IPS-15b (cell line): ENCODE results near the gene GRIP1.

ENCODE experiments used
- H3K27me3 ChIP-seq: one replicate; pipeline ENCODE4 v1.6.1; 2013; ENCODE audit warnings: low read length; ENCODE audit not compliant: control insufficient read depth, insufficient read depth
- H3K36me3 ChIP-seq: one replicate; pipeline ENCODE4 v1.6.1; 2013; ENCODE audit warnings: low read length; ENCODE audit not compliant: control insufficient read depth, insufficient read depth
- H3K4me1 ChIP-seq: one replicate; pipeline ENCODE4 v1.6.1; 2013; ENCODE audit warnings: mild to moderate bottlenecking, low read length; ENCODE audit not compliant: control insufficient read depth, insufficient read depth
- H3K4me3 ChIP-seq: one replicate; pipeline ENCODE4 v1.5.1; 2013; ENCODE audit warnings: low read depth, low read length
- H3K9ac ChIP-seq: one replicate; pipeline ENCODE4 v1.6.1; 2013; ENCODE audit warnings: low read depth, mild to moderate bottlenecking, low read length
- H3K9me3 ChIP-seq: one replicate; pipeline ENCODE4 v1.6.1; 2013; ENCODE audit warnings: mild to moderate bottlenecking, low read length; ENCODE audit not compliant: control insufficient read depth, insufficient read depth

GRIP1 gene

DNA sequence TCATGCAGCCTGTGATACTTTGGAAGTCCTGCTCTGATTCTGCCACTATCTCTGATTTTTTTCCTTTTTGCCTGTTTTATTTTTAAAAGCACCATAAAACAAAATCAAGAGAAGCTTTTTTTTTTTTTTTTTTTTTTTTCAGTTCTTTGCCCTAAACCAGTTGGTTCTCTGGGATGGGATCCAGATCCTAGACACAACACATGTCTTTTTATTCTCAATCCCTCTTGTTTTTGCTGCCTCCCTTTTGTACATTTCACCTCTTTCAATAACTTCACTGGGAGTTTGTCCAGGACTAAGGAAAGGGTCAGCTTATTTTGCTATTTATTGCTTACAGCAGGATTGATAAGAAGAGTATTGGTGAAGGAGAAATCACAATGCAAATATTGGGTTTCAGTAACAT lies 139.4 kb downstream of the GRIP1 start:
- peaks cover 4% of the 10 kb centered on the region for H3K4me1 ChIP-seq
- no peaks in the 10 kb centered on the region for H3K27me3 ChIP-seq
- no peaks in the 10 kb centered on the region for H3K36me3 ChIP-seq
- no peak overlapping the region for H3K9ac ChIP-seq
- H3K9me3 ChIP-seq, result no peaks in the 10 kb centered on the region
- no peak overlapping the region for H3K4me3 ChIP-seq

DNA sequence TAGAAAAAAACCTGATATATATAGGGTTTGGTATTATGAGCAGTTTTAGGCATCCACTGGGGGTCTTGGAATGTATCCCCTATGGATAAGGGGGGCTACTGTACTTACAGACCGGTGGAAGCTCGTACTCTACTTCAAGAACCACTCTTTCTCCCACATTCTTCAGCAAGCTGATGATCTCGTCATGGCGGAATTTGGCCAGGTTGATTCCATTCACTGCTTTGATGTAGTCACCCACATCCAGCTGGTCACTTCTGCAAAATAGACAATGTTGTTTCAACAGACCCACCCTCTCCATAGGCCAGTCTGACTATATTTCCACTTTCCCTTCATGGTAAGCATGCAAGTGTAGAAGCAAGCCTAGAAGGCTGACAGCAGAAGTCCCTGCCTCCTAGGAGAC lies 139.9 kb downstream of the GRIP1 start:
- Histone ChIP-seq H3K4me1 (peaks cover 4% of the 10 kb centered on the region), H3K9ac (no peak overlapping the region), H3K36me3 (no peaks in the 10 kb centered on the region), H3K27me3 (no peaks in the 10 kb centered on the region), H3K4me3 (no peak overlapping the region), H3K9me3 (no peaks in the 10 kb centered on the region)

DNA sequence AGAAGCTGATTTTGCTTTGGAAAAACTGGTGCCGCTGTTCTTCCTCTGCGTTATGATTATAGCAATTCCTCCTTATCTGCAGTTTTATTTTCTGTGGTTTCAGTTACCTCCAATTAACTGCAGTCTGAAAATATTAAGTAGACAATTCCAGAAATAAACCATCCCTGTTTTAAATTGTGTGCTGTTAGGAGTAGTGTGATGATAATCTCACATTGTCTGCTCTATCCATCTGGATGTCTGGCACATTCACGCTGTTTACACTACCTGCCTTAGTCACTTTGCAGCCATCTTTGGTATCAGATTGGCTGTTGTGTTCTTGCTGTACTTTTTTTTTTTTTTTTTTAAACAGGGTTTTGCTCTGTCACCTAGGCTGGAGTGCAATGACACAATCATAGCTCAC lies 141.0 kb downstream of the GRIP1 start:
- Histone ChIP-seq H3K9ac (no peak overlapping the region), H3K9me3 (no peaks in the 10 kb centered on the region), H3K4me1 (peaks cover 4% of the 10 kb centered on the region), H3K4me3 (no peak overlapping the region), H3K27me3 (no peaks in the 10 kb centered on the region), H3K36me3 (no peaks in the 10 kb centered on the region)

- no peak overlapping the region for H3K4me3 ChIP-seq
- no peak overlapping the region for H3K9ac ChIP-seq
- no peaks in the 10 kb centered on the region for H3K27me3 ChIP-seq
- H3K9me3 ChIP-seq, result no peaks in the 10 kb centered on the region
- H3K4me1 ChIP-seq, result peaks cover 6% of the 10 kb centered on the region
- no peaks in the 10 kb centered on the region for H3K36me3 ChIP-seq
Observed at GRCh38 chr12:66533767-66534166, 145.1 kb downstream of the GRIP1 start.

GRCh38 chr12:66531766-66532165 lies 147.1 kb downstream of the GRIP1 start:
- Histone ChIP-seq H3K36me3 (no peaks in the 10 kb centered on the region), H3K27me3 (no peaks in the 10 kb centered on the region), H3K4me1 (peaks cover 6% of the 10 kb centered on the region), H3K4me3 (no peak overlapping the region), H3K9ac (no peak overlapping the region), H3K9me3 (no peaks in the 10 kb centered on the region)

GRCh38 chr12:66529934-66530333 lies 148.9 kb downstream of the GRIP1 start:
- no peaks in the 10 kb centered on the region for H3K9me3 ChIP-seq
- H3K4me3 ChIP-seq, result no peak overlapping the region
- no peaks in the 10 kb centered on the region for H3K27me3 ChIP-seq
- H3K36me3 ChIP-seq, result no peaks in the 10 kb centered on the region
- peaks cover 3% of the 10 kb centered on the region for H3K4me1 ChIP-seq
- no peak overlapping the region for H3K9ac ChIP-seq

GRCh38 chr12:66516561-66516960 lies 162.3 kb downstream of the GRIP1 start:
- H3K4me3 ChIP-seq, result no peak overlapping the region
- peaks cover 8% of the 10 kb centered on the region for H3K9me3 ChIP-seq
- H3K27me3 ChIP-seq, result no peaks in the 10 kb centered on the region
- no peak overlapping the region for H3K9ac ChIP-seq
- H3K4me1 ChIP-seq, result peaks cover 8% of the 10 kb centered on the region
- no peaks in the 10 kb centered on the region for H3K36me3 ChIP-seq

DNA sequence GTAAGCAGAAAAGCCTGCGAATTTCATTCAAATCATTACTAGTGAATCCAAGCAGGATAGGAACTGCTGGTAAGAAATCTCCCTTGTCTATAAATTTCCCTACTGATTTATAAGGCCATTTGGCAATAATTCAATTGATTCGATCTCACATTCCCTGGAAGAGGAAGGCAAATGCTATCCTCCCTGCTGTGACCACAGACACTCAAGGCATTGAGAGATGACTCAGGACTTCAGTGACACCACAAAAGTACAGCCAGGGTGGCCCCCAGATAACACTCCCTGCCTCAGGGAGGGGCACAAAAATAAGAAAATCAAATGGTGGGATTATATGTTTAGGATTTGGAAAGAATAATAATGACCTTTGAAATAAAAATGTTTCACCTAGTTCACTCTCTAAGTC lies 162.7 kb downstream of the GRIP1 start:
- H3K27me3 ChIP-seq, result no peaks in the 10 kb centered on the region
- peaks cover 8% of the 10 kb centered on the region for H3K4me1 ChIP-seq
- peaks cover 8% of the 10 kb centered on the region for H3K9me3 ChIP-seq
- no peak overlapping the region for H3K9ac ChIP-seq
- H3K36me3 ChIP-seq, result no peaks in the 10 kb centered on the region
- H3K4me3 ChIP-seq, result no peak overlapping the region

DNA sequence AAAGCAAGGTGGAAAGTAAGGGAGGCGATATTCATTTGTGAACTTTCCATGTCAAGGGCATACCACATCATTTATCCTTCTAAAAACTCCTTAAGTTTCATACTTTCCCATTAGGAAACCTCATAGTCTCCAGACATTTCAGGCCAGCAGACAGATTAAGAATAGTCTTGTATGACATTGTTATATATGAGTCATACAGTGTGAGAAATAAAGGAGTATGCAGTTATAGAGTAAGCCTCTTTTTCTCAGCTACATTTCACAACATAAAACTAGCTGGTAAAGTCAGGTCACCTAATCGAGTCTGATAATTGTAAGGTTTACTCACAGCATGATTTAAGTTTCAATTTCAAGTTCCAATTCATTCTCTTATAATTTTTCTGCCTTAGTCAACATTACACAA lies 164.3 kb downstream of the GRIP1 start:
- Histone ChIP-seq H3K27me3 (no peaks in the 10 kb centered on the region), H3K4me3 (no peak overlapping the region), H3K9ac (no peak overlapping the region), H3K4me1 (peaks cover 8% of the 10 kb centered on the region), H3K36me3 (no peaks in the 10 kb centered on the region), H3K9me3 (no peaks in the 10 kb centered on the region)

DNA sequence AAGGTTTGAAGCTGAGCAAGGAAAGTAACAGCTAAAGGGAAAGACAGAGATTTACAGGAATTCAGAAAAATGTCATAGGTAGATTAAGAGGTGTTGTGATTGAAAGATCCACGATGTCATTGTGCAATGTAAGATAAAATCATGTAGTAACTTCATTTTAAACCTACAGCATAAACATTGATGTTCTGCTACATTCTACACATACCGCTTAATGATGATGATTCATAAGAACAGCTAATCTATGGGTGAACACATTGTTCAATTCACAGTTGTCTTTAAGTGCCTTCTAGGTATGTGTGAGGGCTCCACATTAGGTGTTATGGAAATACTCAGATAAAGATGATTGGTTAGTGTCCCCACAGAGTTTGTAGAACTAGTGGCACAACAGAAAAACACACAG lies 170.9 kb downstream of the GRIP1 start:
- no peaks in the 10 kb centered on the region for H3K4me1 ChIP-seq
- no peaks in the 10 kb centered on the region for H3K36me3 ChIP-seq
- H3K9ac ChIP-seq, result no peak overlapping the region
- no peaks in the 10 kb centered on the region for H3K27me3 ChIP-seq
- no peak overlapping the region for H3K4me3 ChIP-seq
- no peaks in the 10 kb centered on the region for H3K9me3 ChIP-seq

DNA sequence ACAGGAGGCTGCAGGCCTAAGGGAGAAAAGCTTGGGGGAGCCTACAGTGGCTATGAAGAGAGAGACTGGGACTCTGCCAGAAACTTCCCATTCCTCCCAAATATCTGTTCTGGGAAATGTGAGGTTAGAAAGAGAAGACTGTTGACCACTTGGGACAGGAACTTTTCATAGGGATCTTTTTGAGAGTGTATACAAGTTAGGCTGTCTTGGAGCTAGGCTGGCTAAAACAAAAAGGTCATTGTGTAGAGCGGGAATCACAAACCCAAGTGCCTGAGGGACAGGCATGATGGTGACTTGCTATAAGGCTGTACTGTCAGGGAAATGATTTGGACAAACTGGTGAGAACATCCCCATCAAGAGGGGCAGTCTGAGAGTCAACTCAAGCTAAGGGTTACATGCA lies 175.1 kb downstream of the GRIP1 start:
- Histone ChIP-seq H3K27me3 (no peaks in the 10 kb centered on the region), H3K9ac (no peak overlapping the region), H3K36me3 (no peaks in the 10 kb centered on the region), H3K4me1 (peaks cover 9% of the 10 kb centered on the region), H3K9me3 (no peaks in the 10 kb centered on the region), H3K4me3 (no peak overlapping the region)

DNA sequence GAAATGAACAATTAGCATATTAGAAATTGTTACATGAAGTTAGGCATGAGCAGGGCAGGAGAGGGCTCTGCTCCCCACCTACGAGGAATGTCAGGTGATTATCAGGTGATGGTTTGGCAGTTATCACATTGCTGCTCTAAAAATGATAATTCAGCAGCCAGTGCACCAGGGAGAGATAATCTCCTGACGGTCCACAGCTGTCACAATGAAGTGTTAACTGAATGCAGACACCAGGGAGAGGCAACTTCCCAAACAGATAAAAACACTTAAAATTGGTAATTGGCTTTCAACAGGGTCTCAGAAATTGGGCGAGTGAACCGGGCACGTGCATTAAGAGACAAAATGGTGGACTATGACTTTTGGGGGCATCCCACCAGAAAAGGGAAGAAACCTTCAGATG lies 176.0 kb downstream of the GRIP1 start:
- H3K9me3 ChIP-seq, result no peaks in the 10 kb centered on the region
- H3K9ac ChIP-seq, result no peak overlapping the region
- H3K4me1 ChIP-seq, result peaks cover 12% of the 10 kb centered on the region
- no peak overlapping the region for H3K4me3 ChIP-seq
- H3K36me3 ChIP-seq, result no peaks in the 10 kb centered on the region
- H3K27me3 ChIP-seq, result no peaks in the 10 kb centered on the region

DNA sequence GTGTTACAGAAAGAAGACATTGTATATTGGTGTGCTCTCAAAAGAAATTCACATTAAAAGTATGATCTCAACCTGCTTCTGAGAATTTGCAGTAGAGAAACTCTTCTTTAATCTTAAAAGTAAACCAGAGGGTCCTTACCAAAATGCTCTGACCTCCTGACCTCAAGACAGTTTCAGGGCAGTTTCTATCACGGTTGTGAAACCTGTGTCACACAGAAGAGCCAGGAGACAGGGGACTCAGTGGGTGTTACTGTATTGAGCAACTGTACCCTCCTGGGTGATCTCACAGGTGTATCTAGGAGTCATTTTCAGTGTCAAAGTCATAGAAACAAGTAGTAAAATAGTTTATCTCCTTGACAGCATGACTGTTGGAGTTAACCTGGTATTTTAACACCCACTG lies 178.0 kb downstream of the GRIP1 start:
- H3K4me1 ChIP-seq, result peaks cover 28% of the 10 kb centered on the region
- H3K27me3 ChIP-seq, result no peaks in the 10 kb centered on the region
- no peaks in the 10 kb centered on the region for H3K36me3 ChIP-seq
- no peak overlapping the region for H3K4me3 ChIP-seq
- no peaks in the 10 kb centered on the region for H3K9me3 ChIP-seq
- no peak overlapping the region for H3K9ac ChIP-seq
